Fibroblast of pulmonary artery (primary cell): ENCODE data around the gene BANF2.

Experiments
- DNase-seq: peaks from one replicate; pipeline ENCODE4 v3.0.0-alpha.2; 2010; ENCODE audit warnings: low read depth
- H3K4me3 ChIP-seq: replicated peaks from 2 replicates; pipeline ENCODE4 v1.5.1; 2011; ENCODE audit warnings: low read depth, mild to moderate bottlenecking, control low read depth, low read length, moderate library complexity
- CTCF ChIP-seq: IDR thresholded peaks from 2 replicates; pipeline ENCODE4 v1.5.1; 2011; ENCODE audit warnings: mild to moderate bottlenecking, control low read depth, low read length, inconsistent platforms; ENCODE audit errors: missing control alignments

BANF2 gene

GRCh38 chr20:17691758-17692157 is 8.0 kb upstream of the BANF2 start:
- DNase-seq: no peak
- TF ChIP-seq CTCF: no peak
- no peak overlapping the region for H3K4me3 ChIP-seq

- DNase-seq: no peak
- no peak overlapping the region for H3K4me3 ChIP-seq
- no peak for TF ChIP-seq CTCF
Measured at GRCh38 chr20:17693444-17694001, 6.2 kb upstream of the BANF2 start.

DNA sequence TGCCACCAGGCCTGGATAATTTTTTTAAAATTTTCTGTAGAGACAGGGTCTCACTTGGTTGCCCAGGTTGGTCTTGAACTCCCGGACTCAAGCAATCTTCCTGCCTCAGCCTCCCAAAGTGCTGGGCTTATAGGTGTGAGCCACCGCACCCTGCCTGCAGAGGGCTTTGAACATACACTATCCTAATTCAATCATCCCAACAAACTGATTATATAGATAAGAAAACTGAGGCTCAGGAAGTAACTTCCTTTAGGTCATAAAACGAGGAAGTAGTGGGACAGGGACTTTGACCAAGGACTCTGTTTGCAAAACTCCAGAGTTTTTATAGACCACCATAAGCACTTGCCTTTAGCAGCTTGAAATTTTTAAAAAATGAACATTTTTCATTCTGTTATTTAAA is 5.0 kb upstream of the BANF2 start:
- H3K4me3 ChIP-seq: no peak overlapping the region
- no peak for TF ChIP-seq CTCF

GRCh38 chr20:17696287-17696686 is 3.5 kb upstream of the BANF2 start:
- no peak for DNase-seq
- TF ChIP-seq CTCF: no peak
- no peak overlapping the region for H3K4me3 ChIP-seq

More for the DNA sequence above, 5.0 kb upstream of the BANF2 start:
- DNase-seq: no peak

- no peak overlapping the region for H3K4me3 ChIP-seq
- no peak for TF ChIP-seq CTCF
- no peak for DNase-seq
Measured at GRCh38 chr20:17697171-17697570, 2.6 kb upstream of the BANF2 start.

DNA sequence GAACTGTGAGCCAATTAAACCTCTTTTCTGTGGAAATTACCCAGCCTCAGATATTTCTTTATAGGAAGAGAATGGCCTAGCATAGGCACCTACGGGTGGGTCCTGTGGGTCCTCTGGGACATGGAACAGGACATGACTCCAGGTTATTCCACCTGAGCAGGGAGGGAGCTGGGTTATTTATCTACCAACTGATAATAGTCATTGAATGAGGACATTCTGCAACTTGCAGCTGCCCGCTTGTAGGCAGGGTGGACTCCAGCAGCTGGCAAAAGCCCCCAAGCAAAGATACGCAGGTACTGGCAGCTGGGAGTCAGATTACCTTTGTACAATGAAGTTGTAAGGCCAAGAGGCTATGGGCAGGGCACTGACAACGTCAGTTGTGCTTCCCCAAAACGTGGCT is 1.4 kb upstream of the BANF2 start:
- no peak for TF ChIP-seq CTCF
- no peak overlapping the region for H3K4me3 ChIP-seq
- no peak for DNase-seq

DNA sequence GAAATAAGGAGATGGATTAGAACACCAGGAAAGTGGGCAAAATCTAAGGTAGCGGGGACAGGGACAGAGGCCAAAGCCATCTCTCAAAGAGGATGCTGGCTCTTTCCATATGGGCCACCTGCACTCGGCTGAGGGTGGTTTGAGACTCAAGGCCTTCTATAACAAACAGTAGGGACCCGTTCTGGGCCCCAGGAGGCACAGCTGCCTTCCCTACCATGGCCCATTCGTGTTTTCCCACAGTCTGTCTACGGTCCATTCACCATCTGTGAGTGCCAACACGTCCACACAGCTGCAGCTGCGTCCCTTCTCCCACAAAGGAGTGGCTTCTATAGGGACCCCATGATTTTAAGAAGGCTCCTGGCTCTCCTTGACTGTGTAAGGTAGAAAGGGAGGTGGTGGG is 871 bp downstream of the BANF2 start:
- TF ChIP-seq CTCF: no peak
- H3K4me3 ChIP-seq: no peak overlapping the region
- DNase-seq: no peak
